SK-N-SH (cell line): Measurements from ENCODE around the gene NCAN.

Experiments used
- EP300 ChIP-seq, 2 experiments: IDR thresholded peaks; 2 replicates each; pipeline versions ENCODE4 v1.4.0 to v1.6.1; 2012; ENCODE audit warnings: borderline replicate concordance in 1 of 2, low read depth in 1 of 2, low read length in 1 of 2
- EZH2phosphoT487 ChIP-seq: fragments of 200-600 bp; sonication (generic); IDR thresholded peaks from 2 replicates; pipeline ENCODE4 v1.6.1; 2017; ENCODE audit warnings: low read depth, mixed run types, mild to moderate bottlenecking, antibody characterized with exemption, moderate library complexity, borderline replicate concordance
- GABPA ChIP-seq: IDR thresholded peaks from 2 replicates; pipeline ENCODE4 v1.4.0; 2012; ENCODE audit warnings: low read depth, mild to moderate bottlenecking
- JUND ChIP-seq: IDR thresholded peaks from 2 replicates; pipeline ENCODE4 v1.4.0; 2012
- SIN3A ChIP-seq: IDR thresholded peaks from 2 replicates; pipeline ENCODE4 v1.6.1; 2012; ENCODE audit warnings: low read depth, mild to moderate bottlenecking, low read length, moderate library complexity, borderline replicate concordance
- SMC3 ChIP-seq: IDR thresholded peaks from 2 replicates; pipeline ENCODE4 v1.6.1; 2012; ENCODE audit warnings: low read depth, low read length, improper control_type of control experiment
- YY1 ChIP-seq: IDR thresholded peaks from 2 replicates; pipeline ENCODE4 v1.4.0; 2012; ENCODE audit warnings: low read depth, mild to moderate bottlenecking
- TF ChIP-seq, protein P1 (sequence below): IDR thresholded peaks from 2 replicates; pipeline ENCODE4 v1.6.1; 2012; ENCODE audit warnings: mild to moderate bottlenecking, low read depth, low read length, moderate library complexity
- TF ChIP-seq, protein P2 (sequence below): fragments of 200-600 bp; sonication (generic); IDR thresholded peaks from 2 replicates; pipeline ENCODE4 v1.6.1; 2017; ENCODE audit warnings: antibody characterized with exemption, mild to moderate bottlenecking, moderate library complexity

DNA sequence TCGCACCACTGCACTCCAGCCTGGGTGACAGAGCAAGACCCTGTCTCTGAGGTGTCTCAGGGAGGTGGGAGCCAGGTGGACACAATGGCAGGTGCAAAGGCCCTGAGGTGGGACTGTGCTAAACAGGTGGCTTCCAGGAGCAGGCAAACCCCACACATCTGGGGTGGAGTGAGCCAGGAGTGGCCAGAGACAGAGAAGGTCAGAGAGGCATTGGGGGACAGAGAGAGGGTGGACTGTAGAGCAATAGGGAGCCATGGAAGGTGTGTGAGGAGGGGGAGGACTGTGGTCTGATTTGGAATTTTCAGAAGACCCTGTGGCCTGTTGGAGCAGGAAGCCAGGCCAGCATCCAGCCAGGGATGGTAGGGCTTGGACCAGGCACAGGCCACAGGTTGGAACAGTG is 46.4 kb upstream of the NCAN start:
- TF ChIP-seq GABPA (no peak), EZH2phosphoT487 (no peak), JUND (no peak), SMC3 (no peak), SIN3A (no peak), EP300 (IDR thresholded peaks at IDR 0.05; ENCODE audit: borderline replicate concordance in 1 of 2, low read depth in 1 of 2, low read length in 1 of 2) (no peak), YY1 (no peak)
- TF ChIP-seq, protein P1, sequence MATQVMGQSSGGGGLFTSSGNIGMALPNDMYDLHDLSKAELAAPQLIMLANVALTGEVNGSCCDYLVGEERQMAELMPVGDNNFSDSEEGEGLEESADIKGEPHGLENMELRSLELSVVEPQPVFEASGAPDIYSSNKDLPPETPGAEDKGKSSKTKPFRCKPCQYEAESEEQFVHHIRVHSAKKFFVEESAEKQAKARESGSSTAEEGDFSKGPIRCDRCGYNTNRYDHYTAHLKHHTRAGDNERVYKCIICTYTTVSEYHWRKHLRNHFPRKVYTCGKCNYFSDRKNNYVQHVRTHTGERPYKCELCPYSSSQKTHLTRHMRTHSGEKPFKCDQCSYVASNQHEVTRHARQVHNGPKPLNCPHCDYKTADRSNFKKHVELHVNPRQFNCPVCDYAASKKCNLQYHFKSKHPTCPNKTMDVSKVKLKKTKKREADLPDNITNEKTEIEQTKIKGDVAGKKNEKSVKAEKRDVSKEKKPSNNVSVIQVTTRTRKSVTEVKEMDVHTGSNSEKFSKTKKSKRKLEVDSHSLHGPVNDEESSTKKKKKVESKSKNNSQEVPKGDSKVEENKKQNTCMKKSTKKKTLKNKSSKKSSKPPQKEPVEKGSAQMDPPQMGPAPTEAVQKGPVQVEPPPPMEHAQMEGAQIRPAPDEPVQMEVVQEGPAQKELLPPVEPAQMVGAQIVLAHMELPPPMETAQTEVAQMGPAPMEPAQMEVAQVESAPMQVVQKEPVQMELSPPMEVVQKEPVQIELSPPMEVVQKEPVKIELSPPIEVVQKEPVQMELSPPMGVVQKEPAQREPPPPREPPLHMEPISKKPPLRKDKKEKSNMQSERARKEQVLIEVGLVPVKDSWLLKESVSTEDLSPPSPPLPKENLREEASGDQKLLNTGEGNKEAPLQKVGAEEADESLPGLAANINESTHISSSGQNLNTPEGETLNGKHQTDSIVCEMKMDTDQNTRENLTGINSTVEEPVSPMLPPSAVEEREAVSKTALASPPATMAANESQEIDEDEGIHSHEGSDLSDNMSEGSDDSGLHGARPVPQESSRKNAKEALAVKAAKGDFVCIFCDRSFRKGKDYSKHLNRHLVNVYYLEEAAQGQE: no peak
- TF ChIP-seq, protein P2, sequence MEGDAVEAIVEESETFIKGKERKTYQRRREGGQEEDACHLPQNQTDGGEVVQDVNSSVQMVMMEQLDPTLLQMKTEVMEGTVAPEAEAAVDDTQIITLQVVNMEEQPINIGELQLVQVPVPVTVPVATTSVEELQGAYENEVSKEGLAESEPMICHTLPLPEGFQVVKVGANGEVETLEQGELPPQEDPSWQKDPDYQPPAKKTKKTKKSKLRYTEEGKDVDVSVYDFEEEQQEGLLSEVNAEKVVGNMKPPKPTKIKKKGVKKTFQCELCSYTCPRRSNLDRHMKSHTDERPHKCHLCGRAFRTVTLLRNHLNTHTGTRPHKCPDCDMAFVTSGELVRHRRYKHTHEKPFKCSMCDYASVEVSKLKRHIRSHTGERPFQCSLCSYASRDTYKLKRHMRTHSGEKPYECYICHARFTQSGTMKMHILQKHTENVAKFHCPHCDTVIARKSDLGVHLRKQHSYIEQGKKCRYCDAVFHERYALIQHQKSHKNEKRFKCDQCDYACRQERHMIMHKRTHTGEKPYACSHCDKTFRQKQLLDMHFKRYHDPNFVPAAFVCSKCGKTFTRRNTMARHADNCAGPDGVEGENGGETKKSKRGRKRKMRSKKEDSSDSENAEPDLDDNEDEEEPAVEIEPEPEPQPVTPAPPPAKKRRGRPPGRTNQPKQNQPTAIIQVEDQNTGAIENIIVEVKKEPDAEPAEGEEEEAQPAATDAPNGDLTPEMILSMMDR: no peak
